Natural killer cell (primary cell): Measurements from ENCODE around the gene GNAO1. TPM values are rescaled to one million over a fixed set of nuclear protein-coding genes. Genes with fewer than 3 reads are reported as not detected.

ENCODE experiments used
- ATAC-seq, 3 donors: fragments of 150-1000 bp in 2 of 3; fragments of 200-7000 bp in 1 of 3; cut with Tn5 transposase; 1 replicate in 1 of 3; 2 replicates in 2 of 3; pipeline ENCODE4 v1.10.0; 2021; ENCODE audit warnings: mild to moderate bottlenecking in 2 of 3, moderate library complexity in 2 of 3
- DNase-seq, 2 donors: peaks; one replicate each; pipeline versions ENCODE4 v3.0.0 to v3.0.0-alpha.2; 2013 to 2021; ENCODE audit warnings: mixed read lengths in 1 of 2
- H3K27ac ChIP-seq: one replicate; pipeline ENCODE4 v1.5.1; 2013; ENCODE audit warnings: mild to moderate bottlenecking, low read length
- H3K27me3 ChIP-seq: one replicate; pipeline ENCODE4 v1.6.1; 2013; ENCODE audit warnings: low read length; ENCODE audit not compliant: control insufficient read depth, insufficient read depth
- H3K36me3 ChIP-seq: one replicate; pipeline ENCODE4 v1.6.1; 2013; ENCODE audit warnings: low read length; ENCODE audit not compliant: control insufficient read depth, insufficient read depth
- H3K4me1 ChIP-seq: one replicate; pipeline ENCODE4 v1.6.1; 2013; ENCODE audit warnings: low read length; ENCODE audit not compliant: control insufficient read depth, insufficient read depth
- H3K4me3 ChIP-seq: one replicate; pipeline ENCODE4 v1.5.1; 2013; ENCODE audit warnings: low read length
- H3K9me3 ChIP-seq: one replicate; pipeline ENCODE4 v1.6.1; 2013; ENCODE audit warnings: low read length; ENCODE audit not compliant: control insufficient read depth, insufficient read depth
- H3K27ac Mint-ChIP-seq, 2 donors: one replicate each; pipeline ENCODE4 v1.8.0; 2022; ENCODE audit warnings: mild to moderate bottlenecking in 2 of 2, mixed read lengths in 2 of 2, moderate library complexity in 1 of 2
- H3K27me3 Mint-ChIP-seq, 2 donors: one replicate each; pipeline ENCODE4 v1.8.0; 2022; ENCODE audit warnings: low read depth in 2 of 2, mixed read lengths in 2 of 2
- H3K36me3 Mint-ChIP-seq: one replicate; pipeline ENCODE4 v1.8.0; 2022; ENCODE audit warnings: mixed read lengths
- H3K4me1 Mint-ChIP-seq, 2 donors: one replicate each; pipeline ENCODE4 v1.8.0; 2022; ENCODE audit warnings: mixed read lengths in 2 of 2
- H3K4me3 Mint-ChIP-seq: one replicate; pipeline ENCODE4 v1.8.0; 2022; ENCODE audit warnings: mild to moderate bottlenecking, moderate library complexity, mixed read lengths
- H3K9me3 Mint-ChIP-seq, 2 donors: one replicate each; pipeline ENCODE4 v1.8.0; 2022; ENCODE audit warnings: mixed read lengths in 2 of 2
- WGBS: methylation state at CpG from one replicate; pipeline ENCODE4 v1.1.7; 2013; ENCODE audit warnings: missing lambda C conversion rate; ENCODE audit not compliant: insufficient coverage; 5-methylcytosine and 5-hydroxymethylcytosine counted together
- intact Hi-C: fragments of 100-400 bp; cut with micrococcal nuclease; formaldehyde crosslinking; loops from one replicate; pipeline ENCODE4 v1.14.2; 2022
- total RNA-seq, 4 donors: library from RNA; stranded (reverse); fragments of 120-200 nt in 1 of 4; gene quantifications; one replicate each; pipeline versions ENCODE4 v1.2.3 to v1.2.4, GENCODE V29; 2013 to 2022
- TF ChIP-seq, protein P1 (sequence below): fragments of 200-600 bp; IDR thresholded peaks from one replicate; pipeline ENCODE4 v1.8.0; 2022; ENCODE audit warnings: antibody characterized with exemption

Gene GNAO1
- total RNA-seq, 3 donors from 2014 or later (not counting 1 experiment from before 2014, with no cell fraction given): 0.45 to 4.6 (median 1.1) TPM

DNA sequence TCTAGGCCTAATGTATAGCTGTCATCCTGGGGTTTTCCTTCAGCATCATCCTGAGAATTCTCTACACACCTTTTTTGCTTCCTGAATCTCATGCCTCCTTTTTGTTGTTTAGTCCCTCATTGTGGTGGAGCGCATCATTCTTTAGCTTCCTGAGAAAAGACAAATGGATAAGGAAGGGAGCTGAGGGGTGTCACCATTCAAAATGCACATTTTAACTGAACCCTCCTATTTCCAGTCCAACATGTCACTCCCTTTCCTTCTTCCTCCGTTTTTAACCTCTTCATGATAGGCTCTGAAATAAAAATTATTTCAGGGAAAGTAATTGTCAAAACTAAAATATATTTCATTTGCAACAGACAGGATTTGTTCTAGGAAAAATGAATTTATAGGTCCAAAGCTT, 39.7 kb upstream of the GNAO1 start:
- H3K9me3 ChIP-seq: no peaks in the 10 kb centered on the region
- TF ChIP-seq, protein P1, sequence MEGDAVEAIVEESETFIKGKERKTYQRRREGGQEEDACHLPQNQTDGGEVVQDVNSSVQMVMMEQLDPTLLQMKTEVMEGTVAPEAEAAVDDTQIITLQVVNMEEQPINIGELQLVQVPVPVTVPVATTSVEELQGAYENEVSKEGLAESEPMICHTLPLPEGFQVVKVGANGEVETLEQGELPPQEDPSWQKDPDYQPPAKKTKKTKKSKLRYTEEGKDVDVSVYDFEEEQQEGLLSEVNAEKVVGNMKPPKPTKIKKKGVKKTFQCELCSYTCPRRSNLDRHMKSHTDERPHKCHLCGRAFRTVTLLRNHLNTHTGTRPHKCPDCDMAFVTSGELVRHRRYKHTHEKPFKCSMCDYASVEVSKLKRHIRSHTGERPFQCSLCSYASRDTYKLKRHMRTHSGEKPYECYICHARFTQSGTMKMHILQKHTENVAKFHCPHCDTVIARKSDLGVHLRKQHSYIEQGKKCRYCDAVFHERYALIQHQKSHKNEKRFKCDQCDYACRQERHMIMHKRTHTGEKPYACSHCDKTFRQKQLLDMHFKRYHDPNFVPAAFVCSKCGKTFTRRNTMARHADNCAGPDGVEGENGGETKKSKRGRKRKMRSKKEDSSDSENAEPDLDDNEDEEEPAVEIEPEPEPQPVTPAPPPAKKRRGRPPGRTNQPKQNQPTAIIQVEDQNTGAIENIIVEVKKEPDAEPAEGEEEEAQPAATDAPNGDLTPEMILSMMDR: no peak
- no peak overlapping the region for H3K27ac ChIP-seq
- Mint-ChIP-seq H3K4me1 (no peaks in the 10 kb centered on the region), H3K36me3 (no peaks in the 10 kb centered on the region), H3K4me3 (no peak overlapping the region), H3K27me3 (peaks cover 17 to 48% of the 10 kb centered on the region in 2 donors), H3K27ac (no peak overlapping the region), H3K9me3 (no peaks in the 10 kb centered on the region)
- DNase-seq (no peak), ATAC-seq (no peak)
- H3K27me3 ChIP-seq: peaks cover 2% of the 10 kb centered on the region
- no CpG with 5 or more reads among the region's 2 CpGs for WGBS
- intact Hi-C loops: no loop called here
- H3K36me3 ChIP-seq: no peaks in the 10 kb centered on the region
- no peak overlapping the region for H3K4me3 ChIP-seq
- H3K4me1 ChIP-seq: no peaks in the 10 kb centered on the region

DNA sequence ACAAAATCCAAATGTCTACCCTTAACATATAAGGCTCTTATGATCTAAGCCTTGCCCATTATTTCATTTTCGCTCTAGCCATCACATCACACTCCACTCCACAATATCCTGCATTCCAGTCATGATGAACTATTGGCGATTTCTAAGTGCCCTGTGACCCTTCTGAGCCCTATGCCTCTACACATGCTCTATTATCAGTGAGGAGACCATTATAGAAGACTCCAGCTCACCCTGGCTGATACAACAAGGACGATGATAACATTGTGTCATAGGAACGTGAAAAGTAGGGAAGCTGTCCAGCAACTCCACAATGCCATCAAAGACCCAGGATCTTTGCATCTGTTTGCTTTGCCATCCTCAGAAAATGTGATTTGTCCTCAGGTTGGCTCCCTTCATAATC, 29.6 kb upstream of the GNAO1 start:
- Mint-ChIP-seq H3K36me3 (no peaks in the 10 kb centered on the region), H3K27me3 (peaks cover 7 to 13% of the 10 kb centered on the region in 2 donors), H3K9me3 (no peaks in the 10 kb centered on the region), H3K4me3 (no peak overlapping the region), H3K4me1 (no peaks in the 10 kb centered on the region), H3K27ac (no peak overlapping the region)
- H3K4me1 ChIP-seq: no peaks in the 10 kb centered on the region
- no peaks in the 10 kb centered on the region for H3K9me3 ChIP-seq
- DNase-seq (no peak), ATAC-seq (no peak)
- 92% methylated on average over 4 of the region's 4 CpGs for WGBS
- H3K36me3 ChIP-seq: no peaks in the 10 kb centered on the region
- TF ChIP-seq, protein P1: no peak
- intact Hi-C loops: no loop called here
- no peak overlapping the region for H3K27ac ChIP-seq
- H3K4me3 ChIP-seq: no peak overlapping the region
- H3K27me3 ChIP-seq: no peaks in the 10 kb centered on the region

DNA sequence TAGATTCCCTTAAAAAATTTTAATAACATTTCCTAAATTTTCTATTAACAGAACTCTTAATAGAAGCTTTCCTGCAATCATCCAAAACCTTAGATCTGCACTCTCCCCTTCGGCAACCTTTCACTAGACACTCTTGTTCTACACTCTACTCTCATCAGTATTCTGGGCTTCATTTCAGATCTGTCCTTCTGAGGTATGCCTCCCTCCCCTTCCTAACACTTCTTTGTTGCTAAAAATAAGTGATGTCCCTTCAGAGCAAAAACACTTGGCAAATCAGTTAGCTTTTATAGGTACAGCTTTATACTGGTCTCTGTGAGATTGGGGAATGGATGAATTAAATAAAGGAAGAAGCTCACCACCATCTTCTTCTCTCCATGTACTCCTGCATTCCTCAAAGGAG, 28.2 kb upstream of the GNAO1 start:
- H3K36me3 ChIP-seq: no peaks in the 10 kb centered on the region
- H3K4me1 Mint-ChIP-seq: no peaks in the 10 kb centered on the region
- WGBS: 91% methylated on average over 1 of the region's 1 CpG
- DNase-seq (no peak), ATAC-seq (no peak)
- H3K27ac Mint-ChIP-seq: no peak overlapping the region
- no peak overlapping the region for H3K4me3 Mint-ChIP-seq
- intact Hi-C loops: no loop called here
- H3K27me3 Mint-ChIP-seq: peaks cover 11 to 17% of the 10 kb centered on the region in 2 donors
- no peak overlapping the region for H3K27ac ChIP-seq
- no peaks in the 10 kb centered on the region for H3K9me3 Mint-ChIP-seq
- TF ChIP-seq, protein P1: no peak
- H3K4me1 ChIP-seq: no peaks in the 10 kb centered on the region
- H3K4me3 ChIP-seq: no peak overlapping the region
- peaks cover 3% of the 10 kb centered on the region for H3K27me3 ChIP-seq
- no peaks in the 10 kb centered on the region for H3K36me3 Mint-ChIP-seq
- H3K9me3 ChIP-seq: no peaks in the 10 kb centered on the region

DNA sequence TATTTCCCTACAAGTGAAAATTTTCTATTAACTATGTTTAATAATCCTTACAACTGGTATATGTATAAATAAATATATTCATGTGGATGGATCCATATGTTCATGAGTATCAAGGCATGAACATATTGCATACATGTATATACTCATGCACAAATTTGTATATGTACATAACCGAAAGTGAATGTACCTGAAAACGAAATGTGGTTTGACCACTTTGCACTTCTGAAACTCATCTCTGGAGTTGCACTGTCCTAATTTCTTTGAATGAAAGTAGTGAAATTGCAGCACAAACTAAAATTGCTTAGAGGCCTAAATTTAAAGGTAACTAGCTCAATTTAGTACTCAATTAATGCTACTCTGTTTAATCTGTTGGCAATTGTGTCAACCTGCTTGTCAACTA, 27.4 kb upstream of the GNAO1 start:
- no peaks in the 10 kb centered on the region for H3K9me3 ChIP-seq
- TF ChIP-seq, protein P1: no peak
- Mint-ChIP-seq H3K4me1 (no peaks in the 10 kb centered on the region), H3K9me3 (no peaks in the 10 kb centered on the region), H3K27ac (no peak overlapping the region), H3K4me3 (no peak overlapping the region), H3K27me3 (peaks cover 11 to 17% of the 10 kb centered on the region in 2 donors), H3K36me3 (no peaks in the 10 kb centered on the region)
- H3K36me3 ChIP-seq: no peaks in the 10 kb centered on the region
- H3K4me1 ChIP-seq: no peaks in the 10 kb centered on the region
- H3K27me3 ChIP-seq: peaks cover 4% of the 10 kb centered on the region
- no peak overlapping the region for H3K4me3 ChIP-seq
- DNase-seq: no peak
- H3K27ac ChIP-seq: no peak overlapping the region
- no peak for ATAC-seq
- intact Hi-C loops: no loop called here
- 58% methylated on average over 2 of the region's 2 CpGs for WGBS
